ENCODE data around the gene RBM44.

DNA sequence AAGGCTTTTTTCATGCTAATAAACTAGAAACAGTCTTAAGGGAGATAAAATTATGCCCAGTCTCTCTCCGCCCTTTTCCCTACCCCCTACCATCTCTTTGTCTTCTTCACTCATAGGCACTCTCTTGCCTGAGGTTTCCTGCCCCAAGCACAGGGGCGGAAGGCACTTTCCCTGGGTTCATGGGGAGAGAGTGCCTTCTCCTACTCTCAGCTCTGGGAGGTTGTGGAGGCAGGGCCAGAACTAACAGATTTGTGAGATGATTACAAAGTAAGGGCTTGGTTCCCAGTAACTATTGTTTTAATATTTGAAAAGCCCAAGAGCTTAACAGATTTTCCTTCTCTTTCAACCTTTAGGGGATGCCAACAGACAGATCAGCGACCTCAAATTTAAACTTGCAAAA lies 26.1 kb upstream of the RBM44 start:
- TF ChIP-seq, protein P1, sequence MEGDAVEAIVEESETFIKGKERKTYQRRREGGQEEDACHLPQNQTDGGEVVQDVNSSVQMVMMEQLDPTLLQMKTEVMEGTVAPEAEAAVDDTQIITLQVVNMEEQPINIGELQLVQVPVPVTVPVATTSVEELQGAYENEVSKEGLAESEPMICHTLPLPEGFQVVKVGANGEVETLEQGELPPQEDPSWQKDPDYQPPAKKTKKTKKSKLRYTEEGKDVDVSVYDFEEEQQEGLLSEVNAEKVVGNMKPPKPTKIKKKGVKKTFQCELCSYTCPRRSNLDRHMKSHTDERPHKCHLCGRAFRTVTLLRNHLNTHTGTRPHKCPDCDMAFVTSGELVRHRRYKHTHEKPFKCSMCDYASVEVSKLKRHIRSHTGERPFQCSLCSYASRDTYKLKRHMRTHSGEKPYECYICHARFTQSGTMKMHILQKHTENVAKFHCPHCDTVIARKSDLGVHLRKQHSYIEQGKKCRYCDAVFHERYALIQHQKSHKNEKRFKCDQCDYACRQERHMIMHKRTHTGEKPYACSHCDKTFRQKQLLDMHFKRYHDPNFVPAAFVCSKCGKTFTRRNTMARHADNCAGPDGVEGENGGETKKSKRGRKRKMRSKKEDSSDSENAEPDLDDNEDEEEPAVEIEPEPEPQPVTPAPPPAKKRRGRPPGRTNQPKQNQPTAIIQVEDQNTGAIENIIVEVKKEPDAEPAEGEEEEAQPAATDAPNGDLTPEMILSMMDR (conservative IDR thresholded peaks at IDR 0.05), result no peak
- TF ChIP-seq EZH2 (IDR thresholded peaks at IDR 0.05; ENCODE audit: low read depth), result no peak

Data from PC-9 (cell line).